GM19035 (cell line): ENCODE data around the gene GIT1.

Experiments
- ATAC-seq: cut with Tn5 transposase; IDR thresholded peaks from one replicate; pipeline ENCODE4 v1.9.1; 2021; ENCODE audit not compliant: unreplicated experiment

Gene GIT1

GRCh38 chr17:29615492-29616299 lies 26.2 kb upstream of the GIT1 start:
- peak; percentile 47 for ATAC-seq

GRCh38 chr17:29615048-29615385 lies 25.6 kb upstream of the GIT1 start:
- no peak for ATAC-seq

GRCh38 chr17:29614349-29615047 lies 25.1 kb upstream of the GIT1 start:
- no peak for ATAC-seq

- ATAC-seq = no peak
Measured at GRCh38 chr17:29613856-29614255, 24.4 kb upstream of the GIT1 start.

GRCh38 chr17:29613352-29613837 lies 23.9 kb upstream of the GIT1 start:
- no peak for ATAC-seq

- no peak for ATAC-seq
Measured at GRCh38 chr17:29612404-29613280, 23.2 kb upstream of the GIT1 start.

- no peak for ATAC-seq
Measured at GRCh38 chr17:29612094-29612403, 22.6 kb upstream of the GIT1 start.

- ATAC-seq = no peak
Measured at GRCh38 chr17:29611351-29612093, 22.1 kb upstream of the GIT1 start.

GRCh38 chr17:29610395-29610794 lies 20.9 kb upstream of the GIT1 start:
- no peak for ATAC-seq

- ATAC-seq = no peak
Measured at GRCh38 chr17:29608986-29609385, 19.5 kb upstream of the GIT1 start.

GRCh38 chr17:29607557-29608195 lies 18.2 kb upstream of the GIT1 start:
- ATAC-seq = no peak

- ATAC-seq = no peak
Measured at GRCh38 chr17:29603109-29603674, 13.7 kb upstream of the GIT1 start.

- ATAC-seq = no peak
Measured at GRCh38 chr17:29597361-29598172, 8.1 kb upstream of the GIT1 start.

- no peak for ATAC-seq
Measured at GRCh38 chr17:29596811-29597210, 7.4 kb upstream of the GIT1 start.

- ATAC-seq = no peak
Measured at GRCh38 chr17:29595943-29596774, 6.7 kb upstream of the GIT1 start.

- no peak for ATAC-seq
Measured at GRCh38 chr17:29595107-29595942, 5.9 kb upstream of the GIT1 start.

- ATAC-seq = no peak
Measured at GRCh38 chr17:29594519-29595090, 5.2 kb upstream of the GIT1 start.
